ENCODE results near the gene ARMC9. TPM values are rescaled to one million over a fixed set of nuclear protein-coding genes. Genes with fewer than 3 reads are reported as not detected.

Gene ARMC9
- total RNA-seq, 1 donor from 2014 or later, result 43.1 TPM

GRCh38 chr2:231277962-231278361 is 79.5 kb downstream of the ARMC9 start:
- no peak for DNase-seq
- no peak overlapping the region for H3K27ac ChIP-seq
- no peaks in the 10 kb centered on the region for H3K9me3 ChIP-seq
- no peak for ATAC-seq
- TF ChIP-seq CTCF (IDR thresholded peaks at IDR 0.05), result no peak
- peaks cover 66% of the 10 kb centered on the region for H3K36me3 ChIP-seq
- no peak overlapping the region for H3K4me3 ChIP-seq
- no peaks in the 10 kb centered on the region for H3K27me3 ChIP-seq (ENCODE audit: low read depth)
- intact Hi-C loops (cut with DNase I), result no loop called here
- H3K4me1 ChIP-seq, result no peaks in the 10 kb centered on the region

GRCh38 chr2:231278868-231279267 is 80.4 kb downstream of the ARMC9 start:
- DNase-seq (no peak), ATAC-seq (no peak)
- Histone ChIP-seq H3K4me3 (no peak overlapping the region), H3K9me3 (no peaks in the 10 kb centered on the region), H3K4me1 (no peaks in the 10 kb centered on the region), H3K27ac (no peak overlapping the region), H3K27me3 (ENCODE audit: low read depth) (no peaks in the 10 kb centered on the region), H3K36me3 (peaks cover 65% of the 10 kb centered on the region)
- TF ChIP-seq CTCF (IDR thresholded peaks at IDR 0.05), result no peak
- intact Hi-C loops (cut with DNase I), result no loop called here

- no peaks in the 10 kb centered on the region for H3K4me1 ChIP-seq
- no peaks in the 10 kb centered on the region for H3K27me3 ChIP-seq (ENCODE audit: low read depth)
- H3K9me3 ChIP-seq, result no peaks in the 10 kb centered on the region
- ATAC-seq, result no peak
- no peak overlapping the region for H3K4me3 ChIP-seq
- intact Hi-C loops (cut with DNase I), result no loop called here
- H3K36me3 ChIP-seq, result peaks cover 60% of the 10 kb centered on the region
- TF ChIP-seq CTCF (IDR thresholded peaks at IDR 0.05), result no peak
- DNase-seq, result no peak
- no peak overlapping the region for H3K27ac ChIP-seq
These were observed 82.4 kb downstream of the ARMC9 start for GRCh38 chr2:231280846-231281245.

- Histone ChIP-seq H3K27ac (no peak overlapping the region), H3K36me3 (peaks cover 32% of the 10 kb centered on the region), H3K4me1 (no peaks in the 10 kb centered on the region), H3K27me3 (ENCODE audit: low read depth) (no peaks in the 10 kb centered on the region), H3K9me3 (no peaks in the 10 kb centered on the region), H3K4me3 (no peak overlapping the region)
- no peak for ATAC-seq
- no peak for TF ChIP-seq CTCF (IDR thresholded peaks at IDR 0.05)
- intact Hi-C loops (cut with DNase I), result no loop called here
- DNase-seq, result no peak
These were observed 85.9 kb downstream of the ARMC9 start for GRCh38 chr2:231284296-231284695.

GRCh38 chr2:231286964-231287363 is 88.5 kb downstream of the ARMC9 start:
- DNase-seq (no peak), ATAC-seq (no peak)
- H3K9me3 ChIP-seq, result no peaks in the 10 kb centered on the region

More at GRCh38 chr2:231286964-231287363, 88.5 kb downstream of the ARMC9 start:
- no peak for TF ChIP-seq CTCF (IDR thresholded peaks at IDR 0.05)
- intact Hi-C loops (cut with DNase I), result no loop called here
- H3K4me3 ChIP-seq, result no peak overlapping the region
- no peak overlapping the region for H3K27ac ChIP-seq
- no peaks in the 10 kb centered on the region for H3K27me3 ChIP-seq (ENCODE audit: low read depth)
- peaks cover 24% of the 10 kb centered on the region for H3K36me3 ChIP-seq
- H3K4me1 ChIP-seq, result no peaks in the 10 kb centered on the region
